Heart left ventricle (tissue), 13 donors: ENCODE data around the gene KCNQ2.

Experiments used
- CTCF ChIP-seq, 12 donors: fragments of 200-600 bp; sonication (generic) in 4 of 12; IDR thresholded peaks; one replicate each; pipeline versions ENCODE4 v1.5.0 to v1.8.0; 2018 to 2022; ENCODE audit warnings: antibody characterized with exemption in 12 of 12, mild to moderate bottlenecking in 5 of 12
- POLR2A ChIP-seq, 2 donors: fragments of 450-650 bp; IDR thresholded peaks; one replicate each; pipeline ENCODE4 v1.6.1; 2017; ENCODE audit warnings: antibody characterized with exemption in 2 of 2, mild to moderate bottlenecking in 2 of 2, moderate library complexity in 2 of 2
- donor health status: ischemic (EF 13 %, LVEDD 7.1; RV severe dilation, severe dysfunction).
- donor health status: DM: no; HTN: yes; CAD: no.
- donor health status: DM: no; HTN: no; CAD: no.
- donor health status: ischemic (EF 25% LVEDD 6.9; RV normal size, moderate dysfunction).
- donor health status: ischemic (EF 25% LVEDD 5.7; RV mildly dilated, moderate dysfunction).
- donor health status: ischemic (EF 35%, LVEDD 5.7; RV mildly dilated, moderate dysfunction).
- donor health status: nonischemic (EF 11% LVEDD 7.7; RV severe dilation, severe dysfunction).
- donor health status: DM: yes; HTN: yes; CAD: no.
- donor health status: PGD.
- donor health status: ischemic (EF 29% LVEDD 5.4; RV normal size, mild dysfunction).
- donor health status: nonischemic (EF 23%, LVEDD 6.1; RV moderate dilation, normal function).

- TF ChIP-seq POLR2A (IDR thresholded peaks at IDR 0.05): no peak
- TF ChIP-seq CTCF (IDR thresholded peaks at IDR 0.05): peak; percentile 59 to 93 (median 74)
Observed at GRCh38 chr20:63434599-63435378, 37.7 kb downstream of the KCNQ2 start.
